HUES64 (cell line): Measurements from ENCODE around the gene CSF2.

ENCODE experiments used
- H3K27ac ChIP-seq: 2 replicates; pipeline ENCODE4 v1.7.0; 2013; ENCODE audit warnings: low read depth, low read length, inconsistent platforms
- H3K27me3 ChIP-seq: 2 replicates; pipeline ENCODE4 v1.6.1; 2013; ENCODE audit warnings: mild to moderate bottlenecking, low read length; ENCODE audit not compliant: insufficient read depth
- H3K36me3 ChIP-seq: 2 replicates; pipeline ENCODE4 v1.6.1; 2013; ENCODE audit warnings: mild to moderate bottlenecking, low read length; ENCODE audit not compliant: insufficient read depth
- H3K4me1 ChIP-seq: 2 replicates; pipeline ENCODE4 v1.6.1; 2013; ENCODE audit warnings: mild to moderate bottlenecking, low read length, moderate library complexity; ENCODE audit not compliant: insufficient read depth
- H3K4me3 ChIP-seq: 2 replicates; pipeline ENCODE4 v1.5.1; 2013; ENCODE audit warnings: mild to moderate bottlenecking, low read length, moderate library complexity
- H3K9ac ChIP-seq: 2 replicates; pipeline ENCODE4 v1.6.1; 2013; ENCODE audit warnings: mild to moderate bottlenecking, low read depth, low read length
- H3K9me3 ChIP-seq: 2 replicates; pipeline ENCODE4 v1.6.1; 2013; ENCODE audit warnings: low read depth, low read length; ENCODE audit not compliant: insufficient read depth
- WGBS: fragments of 150-250, 120-280 bp; methylation state at CpG from one replicate; pipeline ENCODE4 v1.1.7; 2013; ENCODE audit warnings: missing lambda C conversion rate; 5-methylcytosine and 5-hydroxymethylcytosine counted together

The CSF2 gene

GRCh38 chr5:132064738-132065331 is 8.8 kb upstream of the CSF2 start:
- H3K9ac ChIP-seq: no peak overlapping the region
- H3K9me3 ChIP-seq: no peaks in the 10 kb centered on the region
- H3K27ac ChIP-seq: no peak overlapping the region
- 59% methylated on average over 11 of the region's 11 CpGs for WGBS
- no peaks in the 10 kb centered on the region for H3K4me1 ChIP-seq
- H3K4me3 ChIP-seq: no peak overlapping the region
- H3K27me3 ChIP-seq: no peaks in the 10 kb centered on the region
- no peaks in the 10 kb centered on the region for H3K36me3 ChIP-seq

GRCh38 chr5:132065351-132065937 is 8.1 kb upstream of the CSF2 start:
- Histone ChIP-seq H3K27me3 (no peaks in the 10 kb centered on the region), H3K4me3 (no peak overlapping the region), H3K4me1 (no peaks in the 10 kb centered on the region), H3K9me3 (no peaks in the 10 kb centered on the region), H3K27ac (no peak overlapping the region), H3K36me3 (no peaks in the 10 kb centered on the region), H3K9ac (no peak overlapping the region)
- WGBS: 37% methylated on average over 3 of the region's 4 CpGs

- no peaks in the 10 kb centered on the region for H3K4me1 ChIP-seq
- H3K9ac ChIP-seq: no peak overlapping the region
- H3K9me3 ChIP-seq: no peaks in the 10 kb centered on the region
- no peak overlapping the region for H3K4me3 ChIP-seq
- 94% methylated on average over 13 of the region's 13 CpGs for WGBS
- H3K36me3 ChIP-seq: no peaks in the 10 kb centered on the region
- no peaks in the 10 kb centered on the region for H3K27me3 ChIP-seq
- H3K27ac ChIP-seq: no peak overlapping the region
These were observed 7.5 kb upstream of the CSF2 start for GRCh38 chr5:132065951-132066701.

GRCh38 chr5:132066871-132067270 is 6.7 kb upstream of the CSF2 start:
- Histone ChIP-seq H3K36me3 (no peaks in the 10 kb centered on the region), H3K4me1 (no peaks in the 10 kb centered on the region)
- WGBS: 91% methylated on average over 4 of the region's 4 CpGs

DNA sequence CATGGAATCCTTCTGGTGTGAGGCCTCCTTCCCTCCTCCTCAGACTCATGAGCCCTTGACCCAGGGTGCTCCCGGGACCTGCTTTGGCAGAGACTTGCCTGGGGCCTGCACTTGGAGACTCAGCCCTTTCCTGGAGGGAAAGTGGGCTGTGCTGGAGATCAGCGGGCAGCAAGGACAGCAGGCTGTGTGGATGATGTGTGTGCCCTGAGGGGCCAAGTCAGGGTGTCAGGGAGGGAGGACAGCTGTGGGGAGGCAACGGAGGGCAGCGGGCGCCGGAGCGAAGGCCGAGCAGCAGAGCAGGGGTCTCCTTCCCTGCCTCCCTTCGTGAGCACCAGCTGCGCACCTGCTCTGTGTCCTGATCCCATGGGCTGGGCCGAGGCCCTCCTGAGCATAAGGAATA is 6.1 kb upstream of the CSF2 start:
- Histone ChIP-seq H3K9ac (no peak overlapping the region), H3K9me3 (no peaks in the 10 kb centered on the region), H3K36me3 (no peaks in the 10 kb centered on the region), H3K4me1 (no peaks in the 10 kb centered on the region), H3K27ac (no peak overlapping the region), H3K27me3 (no peaks in the 10 kb centered on the region), H3K4me3 (no peak overlapping the region)
- WGBS: 93% methylated on average over 11 of the region's 11 CpGs

More at GRCh38 chr5:132066871-132067270, 6.7 kb upstream of the CSF2 start:
- Histone ChIP-seq H3K9ac (no peak overlapping the region), H3K4me3 (no peak overlapping the region), H3K27me3 (no peaks in the 10 kb centered on the region), H3K27ac (no peak overlapping the region), H3K9me3 (no peaks in the 10 kb centered on the region)

- no peak overlapping the region for H3K9ac ChIP-seq
- H3K4me1 ChIP-seq: no peaks in the 10 kb centered on the region
- no peak overlapping the region for H3K4me3 ChIP-seq
- H3K27ac ChIP-seq: no peak overlapping the region
- 90% methylated on average over 13 of the region's 13 CpGs for WGBS
- H3K9me3 ChIP-seq: no peaks in the 10 kb centered on the region
- H3K36me3 ChIP-seq: no peaks in the 10 kb centered on the region
- no peaks in the 10 kb centered on the region for H3K27me3 ChIP-seq
These were observed 5.4 kb upstream of the CSF2 start for GRCh38 chr5:132067941-132068808.

DNA sequence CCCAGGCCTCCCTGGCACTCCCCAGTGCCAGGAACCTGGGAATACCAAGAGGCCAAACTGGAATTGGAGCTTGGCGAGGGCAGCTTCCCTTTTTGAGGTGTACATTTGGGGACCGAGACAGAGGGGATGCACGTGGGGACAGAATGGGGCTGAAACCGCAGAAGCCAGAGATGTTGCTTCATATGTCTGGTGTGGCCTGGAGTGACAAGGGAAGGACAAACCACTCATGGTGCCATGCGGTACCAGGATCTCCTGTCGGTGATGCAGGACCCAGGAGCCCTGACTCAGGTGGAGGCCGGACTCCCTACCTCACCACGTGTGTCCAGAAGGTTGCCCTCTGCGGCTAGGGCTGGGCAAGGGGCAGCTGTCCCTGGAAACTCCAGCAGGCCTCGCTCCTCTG is 4.0 kb upstream of the CSF2 start:
- H3K9ac ChIP-seq: no peak overlapping the region
- H3K36me3 ChIP-seq: no peaks in the 10 kb centered on the region
- 94% methylated on average over 10 of the region's 10 CpGs for WGBS
- no peak overlapping the region for H3K27ac ChIP-seq
- H3K9me3 ChIP-seq: no peaks in the 10 kb centered on the region
- no peaks in the 10 kb centered on the region for H3K27me3 ChIP-seq
- no peak overlapping the region for H3K4me3 ChIP-seq
- H3K4me1 ChIP-seq: no peaks in the 10 kb centered on the region; the same call in 1 of the 2 replicates

DNA sequence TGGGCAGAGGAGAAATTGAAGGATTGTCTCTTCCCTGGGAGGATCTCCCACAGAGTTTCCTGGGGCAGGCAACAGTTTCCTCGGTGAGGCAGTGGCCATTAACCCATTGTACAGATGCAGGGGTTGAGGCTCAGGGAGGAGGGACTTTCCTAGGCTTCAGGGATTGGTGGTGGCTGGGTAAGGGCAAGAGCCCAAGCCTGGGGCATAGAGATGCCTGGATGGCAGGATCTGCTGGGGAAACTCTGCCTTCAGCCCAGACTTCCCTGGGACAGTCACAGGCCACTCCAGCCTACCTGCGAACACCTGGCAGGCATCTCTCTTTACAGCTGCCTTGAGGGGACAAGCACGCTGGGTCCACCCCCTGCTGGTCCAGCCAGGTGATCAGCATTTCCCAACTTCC is 3.6 kb upstream of the CSF2 start:
- Histone ChIP-seq H3K27me3 (no peaks in the 10 kb centered on the region), H3K4me1 (no peaks in the 10 kb centered on the region; the same call in 1 of the 2 replicates)
- WGBS: 92% methylated on average over 3 of the region's 3 CpGs

DNA sequence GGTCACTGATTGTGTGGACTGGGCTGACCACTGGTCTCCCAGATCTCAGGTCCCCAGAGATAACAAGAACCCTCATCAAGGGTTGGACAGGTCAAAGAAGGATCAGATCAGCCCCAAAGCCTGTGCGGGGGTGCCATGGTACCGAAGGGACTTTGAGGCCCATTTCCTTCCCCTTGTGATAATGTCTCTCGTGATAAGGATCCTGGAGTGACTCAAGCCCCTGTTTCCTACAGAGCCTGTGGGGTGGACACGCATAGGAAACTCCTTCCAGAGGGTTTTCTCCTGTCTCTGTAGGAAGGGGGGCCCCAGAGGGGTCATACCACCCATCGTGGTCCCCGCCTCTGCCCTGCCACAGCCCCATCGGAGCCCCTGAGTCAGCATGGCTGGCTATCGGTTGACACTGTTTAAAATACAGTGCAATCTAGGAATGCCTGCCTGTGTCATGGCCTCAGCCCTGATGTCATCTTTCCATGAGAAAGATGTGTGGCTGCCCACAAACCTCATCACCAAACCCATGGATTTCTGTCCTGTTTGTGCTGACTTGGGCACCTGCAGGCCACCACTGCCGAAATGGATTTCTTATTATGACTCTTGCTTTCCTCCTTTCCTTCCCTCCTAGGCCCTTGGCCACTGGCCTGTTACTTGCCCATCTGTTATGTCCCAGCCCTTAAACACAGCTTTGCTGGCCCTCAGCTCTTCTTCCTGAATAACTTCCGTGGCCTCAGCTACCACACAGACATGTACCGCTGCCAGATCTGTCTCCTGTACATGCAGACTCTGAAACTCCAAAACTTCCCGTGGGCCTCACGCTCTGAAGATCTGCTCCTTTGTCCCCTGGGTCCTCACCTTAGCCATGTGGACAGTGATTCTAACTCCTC is 2.9 kb upstream of the CSF2 start:
- Histone ChIP-seq H3K4me3 (no peak overlapping the region), H3K27me3 (no peaks in the 10 kb centered on the region), H3K4me1 (no peaks in the 10 kb centered on the region; the same call in 1 of the 2 replicates), H3K9me3 (no peaks in the 10 kb centered on the region), H3K27ac (no peak overlapping the region), H3K36me3 (no peaks in the 10 kb centered on the region), H3K9ac (no peak overlapping the region)
- 93% methylated on average over 13 of the region's 13 CpGs for WGBS

More for the DNA sequence above, 3.6 kb upstream of the CSF2 start:
- Histone ChIP-seq H3K9me3 (no peaks in the 10 kb centered on the region), H3K27ac (no peak overlapping the region), H3K9ac (no peak overlapping the region), H3K36me3 (no peaks in the 10 kb centered on the region), H3K4me3 (no peak overlapping the region)

- no peaks in the 10 kb centered on the region; the same call in 1 of the 2 replicates for H3K4me1 ChIP-seq
- WGBS: 84% methylated on average over 2 of the region's 2 CpGs
- no peaks in the 10 kb centered on the region for H3K36me3 ChIP-seq
- H3K27ac ChIP-seq: no peak overlapping the region
- no peaks in the 10 kb centered on the region for H3K9me3 ChIP-seq
- H3K9ac ChIP-seq: no peak overlapping the region
- no peak overlapping the region for H3K4me3 ChIP-seq
- H3K27me3 ChIP-seq: no peaks in the 10 kb centered on the region
These were observed 2.3 kb upstream of the CSF2 start for GRCh38 chr5:132071338-132071707.
